ENCODE data around the gene BUD31. TPM values are rescaled to one million over a fixed set of nuclear protein-coding genes. Genes with fewer than 3 reads are reported as not detected.
A peak's percentile ranks its signal among the peaks of the same experiment; 100 is the strongest.

The BUD31 gene
- total and polyA plus RNA-seq, 4 donors, result 18.5 to 55.9 (median 32.0) TPM

DNA sequence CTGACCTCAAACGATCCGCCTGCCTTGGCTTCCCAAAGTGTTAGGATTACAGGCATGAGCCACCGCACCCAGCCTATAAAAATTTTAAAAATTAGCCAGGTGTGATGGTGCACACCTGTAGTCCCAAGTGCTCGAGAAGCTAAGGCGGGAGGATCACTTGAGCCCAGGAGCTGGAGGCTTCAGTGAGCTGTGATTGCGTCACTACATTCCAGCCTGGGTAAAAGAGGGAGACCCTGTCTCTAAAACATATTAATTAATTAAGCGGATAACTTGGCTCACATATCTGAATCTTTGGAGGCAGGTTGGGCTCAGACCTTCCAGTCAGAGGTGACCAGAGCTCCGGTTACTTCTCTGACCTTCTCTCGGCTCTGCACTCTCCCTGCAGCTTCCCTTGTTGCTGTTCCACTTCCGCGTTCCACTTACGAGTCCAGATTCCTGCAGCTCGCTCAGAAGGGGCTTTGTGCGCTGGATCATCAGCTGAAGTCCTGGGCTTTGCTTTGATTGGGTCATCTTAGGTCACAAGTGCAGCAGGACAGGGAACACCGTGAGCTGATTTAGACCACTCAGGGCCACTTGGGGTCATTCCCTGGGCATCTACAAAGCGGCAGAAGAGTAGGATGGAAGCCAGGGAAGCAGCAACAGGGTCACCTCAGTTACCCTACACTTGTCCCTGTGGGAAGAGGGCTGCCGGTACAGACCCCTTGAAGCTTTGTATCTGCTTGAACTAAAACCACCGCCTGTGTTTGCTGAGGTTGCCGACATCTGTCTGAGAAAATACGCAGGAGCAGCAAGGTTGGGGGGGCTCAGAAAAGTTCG is 36.3 kb upstream of the BUD31 start:
- TF ChIP-seq RXRA (IDR thresholded peaks at IDR 0.05) (peak in 1 of 2 donors; percentile 81), NR2F2 (IDR thresholded peaks at IDR 0.05) (peak; percentile 46), YY1 (IDR thresholded peaks at IDR 0.05) (no peak), SP1 (IDR thresholded peaks at IDR 0.05) (peak; percentile 60), RAD21 (IDR thresholded peaks at IDR 0.05) (no peak), HNF4A (conservative IDR thresholded peaks at IDR 0.05) (peak in 1 of 2 donors; percentile 27), EGR1 (IDR thresholded peaks at IDR 0.05; ENCODE audit: low read depth in 2 of 2) (no peak)
- TF ChIP-seq, protein P1, sequence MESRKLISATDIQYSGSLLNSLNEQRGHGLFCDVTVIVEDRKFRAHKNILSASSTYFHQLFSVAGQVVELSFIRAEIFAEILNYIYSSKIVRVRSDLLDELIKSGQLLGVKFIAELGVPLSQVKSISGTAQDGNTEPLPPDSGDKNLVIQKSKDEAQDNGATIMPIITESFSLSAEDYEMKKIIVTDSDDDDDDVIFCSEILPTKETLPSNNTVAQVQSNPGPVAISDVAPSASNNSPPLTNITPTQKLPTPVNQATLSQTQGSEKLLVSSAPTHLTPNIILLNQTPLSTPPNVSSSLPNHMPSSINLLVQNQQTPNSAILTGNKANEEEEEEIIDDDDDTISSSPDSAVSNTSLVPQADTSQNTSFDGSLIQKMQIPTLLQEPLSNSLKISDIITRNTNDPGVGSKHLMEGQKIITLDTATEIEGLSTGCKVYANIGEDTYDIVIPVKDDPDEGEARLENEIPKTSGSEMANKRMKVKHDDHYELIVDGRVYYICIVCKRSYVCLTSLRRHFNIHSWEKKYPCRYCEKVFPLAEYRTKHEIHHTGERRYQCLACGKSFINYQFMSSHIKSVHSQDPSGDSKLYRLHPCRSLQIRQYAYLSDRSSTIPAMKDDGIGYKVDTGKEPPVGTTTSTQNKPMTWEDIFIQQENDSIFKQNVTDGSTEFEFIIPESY (IDR thresholded peaks at IDR 0.05), result no peak
- Histone ChIP-seq H3K27ac (ENCODE audit: low read depth in 1 of 2, low read length in 2 of 2) (no peak overlapping the region), H3K4me3 (ENCODE audit: low read depth in 1 of 3, low read length in 3 of 3) (no peak overlapping the region), H3K27me3 (ENCODE audit: control insufficient read depth in 4 of 4, insufficient read depth in 4 of 4, low read length in 3 of 4) (no peaks in the 10 kb centered on the region), H3K9me3 (ENCODE audit: control insufficient read depth in 4 of 4, low read length in 3 of 4) (no peaks in the 10 kb centered on the region), H3K4me1 (ENCODE audit: control insufficient read depth in 4 of 4, insufficient read depth in 4 of 4, low read length in 3 of 4) (peaks cover 7 to 23% (median 14%) of the 10 kb centered on the region in 4 donors), H3K9ac (ENCODE audit: low read depth in 1 of 2, low read length in 2 of 2) (no peak overlapping the region), H3K36me3 (ENCODE audit: control insufficient read depth in 4 of 4, insufficient read depth in 3 of 4, low read depth in 1 of 4, low read length in 3 of 4) (no peaks in the 10 kb centered on the region)
- 45% methylated on average over 21 of the region's 21 CpGs for WGBS
- no peak for DNase-seq (ENCODE audit: low spot score)

DNA sequence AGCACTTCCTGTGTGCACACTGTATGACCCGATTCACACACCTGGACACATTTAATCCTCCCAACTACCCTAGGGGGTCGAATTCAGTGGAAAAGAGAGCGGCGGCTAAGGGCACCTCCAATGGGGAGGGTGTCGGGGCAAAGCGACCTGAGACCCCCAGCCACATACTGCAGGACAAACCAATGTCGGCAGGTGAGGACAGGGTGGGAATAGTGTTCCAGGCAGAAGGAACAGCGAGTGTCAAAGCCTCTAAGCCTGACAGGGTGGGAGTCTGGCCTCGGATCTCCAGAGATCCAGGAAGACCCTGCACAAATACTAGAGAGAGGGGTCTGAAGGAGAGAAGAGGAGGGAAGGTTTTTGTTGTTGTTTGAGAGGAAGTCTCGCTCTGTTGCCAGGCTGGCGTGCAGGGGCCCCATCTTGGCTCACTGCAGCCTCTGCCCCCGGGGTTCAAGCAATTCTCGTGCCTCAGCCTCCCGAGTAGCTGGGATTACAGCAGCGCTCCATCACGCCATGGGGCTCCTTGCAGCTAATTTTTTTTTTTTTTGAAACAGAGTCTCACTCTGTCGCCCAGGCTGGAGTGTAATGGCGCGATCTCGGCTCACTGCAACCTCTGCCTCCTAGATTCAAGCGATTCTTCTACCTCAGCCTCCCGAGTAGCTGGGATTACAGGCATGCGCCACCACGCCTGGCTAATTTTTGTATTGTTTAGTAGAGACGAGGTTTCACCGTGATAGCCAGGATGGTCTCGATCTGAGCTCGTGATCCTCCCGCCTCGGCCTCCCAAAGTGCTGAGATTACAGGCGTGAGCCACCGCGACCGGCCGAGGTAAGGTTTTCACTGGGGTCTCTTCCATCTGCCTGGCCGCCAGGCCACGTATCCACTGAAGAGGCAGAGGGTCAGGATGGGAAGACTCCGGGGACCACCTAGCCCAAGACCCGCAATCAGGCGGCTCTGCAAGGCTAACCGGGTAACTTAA is 35.4 kb upstream of the BUD31 start:
- peak overlapping the region in 2 of 3 donors; percentile 87 to 98 for H3K4me3 ChIP-seq (ENCODE audit: low read depth in 1 of 3, low read length in 3 of 3)
- H3K9ac ChIP-seq (ENCODE audit: low read depth in 1 of 2, low read length in 2 of 2), result no peak overlapping the region
- peaks cover 7 to 23% (median 14%) of the 10 kb centered on the region in 4 donors for H3K4me1 ChIP-seq (ENCODE audit: control insufficient read depth in 4 of 4, insufficient read depth in 4 of 4, low read length in 3 of 4)

DNA sequence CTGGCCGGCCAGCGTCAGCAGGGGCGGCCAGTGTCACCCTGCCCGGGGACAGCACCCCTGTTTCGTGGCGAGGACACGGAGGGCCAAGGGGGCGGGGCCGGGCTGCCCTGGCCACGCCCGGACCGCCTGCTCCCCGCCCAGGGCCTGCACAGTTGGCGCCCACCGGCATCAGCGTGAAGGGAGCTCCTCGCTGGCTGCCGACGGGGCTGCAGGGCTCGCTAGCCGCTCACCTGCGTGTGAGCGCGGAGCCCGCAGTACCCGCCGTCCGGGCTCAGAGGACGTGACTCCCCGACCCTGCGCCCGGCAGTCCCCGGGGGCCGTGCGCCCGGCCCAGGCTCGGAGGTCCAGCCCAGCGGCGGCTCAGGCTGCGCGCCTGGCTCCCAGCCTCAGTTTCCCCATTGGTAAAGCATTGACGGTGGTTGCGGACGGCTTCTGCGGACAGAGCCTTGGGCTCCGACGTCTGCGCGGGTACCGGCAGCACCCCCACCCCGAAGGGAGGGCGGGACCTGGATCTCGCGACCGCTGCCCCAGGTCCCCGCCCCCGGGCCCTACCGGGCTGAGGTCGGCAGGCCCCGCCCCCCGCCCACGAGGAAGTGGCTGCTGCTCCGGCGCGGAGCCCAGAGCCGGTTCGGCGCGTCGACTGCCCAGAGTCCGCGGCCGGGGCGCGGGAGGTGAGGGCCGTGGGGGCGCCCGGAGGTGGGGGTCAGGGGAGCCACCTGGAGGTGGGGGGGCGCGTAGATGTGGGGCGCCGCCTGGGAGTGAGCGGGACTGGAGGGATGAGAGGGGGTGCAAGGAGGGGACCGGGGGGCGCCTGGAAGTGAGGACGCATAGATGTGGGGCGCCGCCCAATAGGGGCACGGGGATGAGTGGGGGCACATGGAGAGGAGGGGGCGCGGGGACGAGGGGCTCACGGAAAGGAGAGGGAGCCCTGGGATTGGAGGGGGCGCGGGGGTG is 34.4 kb upstream of the BUD31 start, which contains the start of gene ARPC1B:
Gene ARPC1B (plus strand): TSS at position 620 of the 954 bp plus-strand sequence. CDS start 10,985 bp downstream, outside the sequence.
- H3K9me3 ChIP-seq (ENCODE audit: control insufficient read depth in 4 of 4, low read length in 3 of 4), result no peaks in the 10 kb centered on the region
- H3K27ac ChIP-seq (ENCODE audit: low read depth in 1 of 2, low read length in 2 of 2), result peak within 1 kb of the TSS; percentile 85 to 90
- peaks cover 7 to 23% (median 14%) of the 10 kb centered on the region in 4 donors for H3K4me1 ChIP-seq (ENCODE audit: control insufficient read depth in 4 of 4, insufficient read depth in 4 of 4, low read length in 3 of 4)
- DNase-seq (ENCODE audit: low spot score), result peak; percentile 71
- peak within 1 kb of the TSS; percentile 74 to 98 (median 87) for H3K4me3 ChIP-seq (ENCODE audit: low read depth in 1 of 3, low read length in 3 of 3)
- H3K27me3 ChIP-seq (ENCODE audit: control insufficient read depth in 4 of 4, insufficient read depth in 4 of 4, low read length in 3 of 4), result no peaks in the 10 kb centered on the region
- WGBS, result 1% methylated on average over 95 of the region's 95 CpGs
- H3K36me3 ChIP-seq (ENCODE audit: control insufficient read depth in 4 of 4, insufficient read depth in 3 of 4, low read depth in 1 of 4, low read length in 3 of 4), result no peaks in the 10 kb centered on the region
- TF ChIP-seq JUND (IDR thresholded peaks at IDR 0.05) (no peak), EGR1 (IDR thresholded peaks at IDR 0.05; ENCODE audit: low read depth in 2 of 2) (peak in 1 of 2 donors; percentile 73)
- TF ChIP-seq, protein P2, sequence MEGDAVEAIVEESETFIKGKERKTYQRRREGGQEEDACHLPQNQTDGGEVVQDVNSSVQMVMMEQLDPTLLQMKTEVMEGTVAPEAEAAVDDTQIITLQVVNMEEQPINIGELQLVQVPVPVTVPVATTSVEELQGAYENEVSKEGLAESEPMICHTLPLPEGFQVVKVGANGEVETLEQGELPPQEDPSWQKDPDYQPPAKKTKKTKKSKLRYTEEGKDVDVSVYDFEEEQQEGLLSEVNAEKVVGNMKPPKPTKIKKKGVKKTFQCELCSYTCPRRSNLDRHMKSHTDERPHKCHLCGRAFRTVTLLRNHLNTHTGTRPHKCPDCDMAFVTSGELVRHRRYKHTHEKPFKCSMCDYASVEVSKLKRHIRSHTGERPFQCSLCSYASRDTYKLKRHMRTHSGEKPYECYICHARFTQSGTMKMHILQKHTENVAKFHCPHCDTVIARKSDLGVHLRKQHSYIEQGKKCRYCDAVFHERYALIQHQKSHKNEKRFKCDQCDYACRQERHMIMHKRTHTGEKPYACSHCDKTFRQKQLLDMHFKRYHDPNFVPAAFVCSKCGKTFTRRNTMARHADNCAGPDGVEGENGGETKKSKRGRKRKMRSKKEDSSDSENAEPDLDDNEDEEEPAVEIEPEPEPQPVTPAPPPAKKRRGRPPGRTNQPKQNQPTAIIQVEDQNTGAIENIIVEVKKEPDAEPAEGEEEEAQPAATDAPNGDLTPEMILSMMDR (IDR thresholded peaks at IDR 0.05; ENCODE audit: low read depth, low read length, missing input control), result no peak
- peak within 1 kb of the TSS in 1 of 2 donors; percentile 45 for H3K9ac ChIP-seq (ENCODE audit: low read depth in 1 of 2, low read length in 2 of 2)

More for the DNA sequence above, 35.4 kb upstream of the BUD31 start:
- Histone ChIP-seq H3K36me3 (ENCODE audit: control insufficient read depth in 4 of 4, insufficient read depth in 3 of 4, low read depth in 1 of 4, low read length in 3 of 4) (no peaks in the 10 kb centered on the region), H3K27me3 (ENCODE audit: control insufficient read depth in 4 of 4, insufficient read depth in 4 of 4, low read length in 3 of 4) (no peaks in the 10 kb centered on the region), H3K9me3 (ENCODE audit: control insufficient read depth in 4 of 4, low read length in 3 of 4) (no peaks in the 10 kb centered on the region), H3K27ac (ENCODE audit: low read depth in 1 of 2, low read length in 2 of 2) (peak overlapping the region; percentile 85 to 90)
- WGBS, result 87% methylated on average over 41 of the region's 41 CpGs
- no peak for DNase-seq (ENCODE audit: low spot score)
- TF ChIP-seq FOXA2 (IDR thresholded peaks at IDR 0.05) (no peak), NR2F2 (IDR thresholded peaks at IDR 0.05) (no peak), JUND (IDR thresholded peaks at IDR 0.05) (no peak)
- TF ChIP-seq, protein P3, sequence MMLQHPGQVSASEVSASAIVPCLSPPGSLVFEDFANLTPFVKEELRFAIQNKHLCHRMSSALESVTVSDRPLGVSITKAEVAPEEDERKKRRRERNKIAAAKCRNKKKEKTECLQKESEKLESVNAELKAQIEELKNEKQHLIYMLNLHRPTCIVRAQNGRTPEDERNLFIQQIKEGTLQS (IDR thresholded peaks at IDR 0.05), result no peak

All from liver (tissue), 9 donors.